LNCAP (cell line): ENCODE data around the gene NT5M.

Source experiments
- TF ChIP-seq, protein P1 (sequence below): fragments of 450-650 bp; IDR thresholded peaks from 2 replicates; pipeline ENCODE4 v1.5.1; 2017; ENCODE audit warnings: mild to moderate bottlenecking

Gene NT5M

DNA sequence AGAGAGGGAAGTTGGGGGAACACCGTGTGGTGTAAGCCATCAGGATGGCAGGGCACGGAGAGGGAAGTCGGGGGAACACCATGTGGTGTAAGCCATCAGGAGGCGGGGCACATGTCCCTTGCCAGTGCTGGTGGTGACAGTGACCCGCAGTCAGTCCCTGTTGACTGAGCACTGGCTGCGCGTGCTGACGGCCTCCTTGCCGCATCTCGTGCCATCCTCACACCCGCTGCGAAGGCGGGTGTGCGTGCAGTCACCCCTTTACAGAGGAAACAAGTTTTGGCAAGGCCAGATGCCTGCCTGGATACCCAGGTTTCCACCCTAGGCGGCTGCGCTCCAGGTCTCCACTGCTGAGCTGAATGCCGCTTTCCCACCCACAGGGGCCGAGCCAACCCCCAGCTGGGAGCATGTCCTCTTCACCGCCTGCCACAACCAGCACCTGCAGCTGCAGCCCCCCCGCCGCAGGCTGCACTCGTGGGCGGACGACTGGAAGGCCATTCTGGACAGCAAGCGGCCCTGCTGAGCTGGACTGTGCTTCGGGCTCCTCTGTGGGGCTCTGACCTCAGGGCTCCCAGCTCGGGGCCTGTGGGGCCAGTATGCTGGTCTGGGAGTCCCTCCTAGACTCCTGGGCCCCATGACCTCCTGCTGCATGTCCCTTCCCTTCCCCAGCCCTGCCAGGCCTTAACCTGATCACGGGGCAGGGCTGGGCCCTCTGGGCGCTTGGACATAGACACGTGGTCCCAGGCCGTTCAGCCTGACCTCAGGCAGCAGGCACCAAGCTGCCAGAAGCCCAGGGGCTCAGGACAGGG is 43.5 kb downstream of the NT5M start:
- TF ChIP-seq, protein P1, sequence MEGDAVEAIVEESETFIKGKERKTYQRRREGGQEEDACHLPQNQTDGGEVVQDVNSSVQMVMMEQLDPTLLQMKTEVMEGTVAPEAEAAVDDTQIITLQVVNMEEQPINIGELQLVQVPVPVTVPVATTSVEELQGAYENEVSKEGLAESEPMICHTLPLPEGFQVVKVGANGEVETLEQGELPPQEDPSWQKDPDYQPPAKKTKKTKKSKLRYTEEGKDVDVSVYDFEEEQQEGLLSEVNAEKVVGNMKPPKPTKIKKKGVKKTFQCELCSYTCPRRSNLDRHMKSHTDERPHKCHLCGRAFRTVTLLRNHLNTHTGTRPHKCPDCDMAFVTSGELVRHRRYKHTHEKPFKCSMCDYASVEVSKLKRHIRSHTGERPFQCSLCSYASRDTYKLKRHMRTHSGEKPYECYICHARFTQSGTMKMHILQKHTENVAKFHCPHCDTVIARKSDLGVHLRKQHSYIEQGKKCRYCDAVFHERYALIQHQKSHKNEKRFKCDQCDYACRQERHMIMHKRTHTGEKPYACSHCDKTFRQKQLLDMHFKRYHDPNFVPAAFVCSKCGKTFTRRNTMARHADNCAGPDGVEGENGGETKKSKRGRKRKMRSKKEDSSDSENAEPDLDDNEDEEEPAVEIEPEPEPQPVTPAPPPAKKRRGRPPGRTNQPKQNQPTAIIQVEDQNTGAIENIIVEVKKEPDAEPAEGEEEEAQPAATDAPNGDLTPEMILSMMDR, result no peak

DNA sequence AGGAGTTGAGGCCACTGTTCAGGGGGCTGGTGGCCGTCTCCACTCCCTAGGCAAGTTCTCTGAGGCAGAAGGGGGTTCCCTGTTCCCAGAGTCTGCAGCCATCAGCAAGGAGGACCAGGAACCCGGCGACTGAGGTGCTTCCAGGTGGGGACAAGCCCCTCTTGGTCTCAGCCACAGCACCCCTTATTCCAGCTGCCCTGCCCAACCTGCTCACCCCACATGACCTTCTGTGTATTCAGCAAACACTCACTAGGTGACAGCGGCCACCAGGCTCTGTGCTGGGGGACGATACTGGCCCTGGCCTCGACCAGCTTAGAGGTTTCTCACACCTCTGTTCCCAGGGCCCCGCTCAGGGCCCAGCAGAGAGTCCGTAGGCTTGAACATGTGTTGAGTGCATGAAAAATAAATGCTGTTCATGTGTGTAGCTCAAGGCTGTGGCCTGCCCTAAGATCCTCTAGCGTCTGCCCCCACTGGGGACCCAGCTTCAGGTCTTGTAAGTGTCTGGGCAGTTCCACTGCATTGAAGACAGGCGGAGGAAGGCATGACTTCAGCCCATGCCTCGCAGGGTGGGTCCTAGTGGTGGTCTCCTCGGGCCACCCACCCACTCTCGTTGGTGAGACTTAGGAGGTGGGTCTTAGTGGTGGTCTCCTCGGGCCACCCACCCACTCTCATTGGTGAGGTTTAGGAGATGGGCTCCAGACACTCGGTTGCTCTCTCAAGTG is 44.2 kb downstream of the NT5M start:
- TF ChIP-seq, protein P1, result no peak

DNA sequence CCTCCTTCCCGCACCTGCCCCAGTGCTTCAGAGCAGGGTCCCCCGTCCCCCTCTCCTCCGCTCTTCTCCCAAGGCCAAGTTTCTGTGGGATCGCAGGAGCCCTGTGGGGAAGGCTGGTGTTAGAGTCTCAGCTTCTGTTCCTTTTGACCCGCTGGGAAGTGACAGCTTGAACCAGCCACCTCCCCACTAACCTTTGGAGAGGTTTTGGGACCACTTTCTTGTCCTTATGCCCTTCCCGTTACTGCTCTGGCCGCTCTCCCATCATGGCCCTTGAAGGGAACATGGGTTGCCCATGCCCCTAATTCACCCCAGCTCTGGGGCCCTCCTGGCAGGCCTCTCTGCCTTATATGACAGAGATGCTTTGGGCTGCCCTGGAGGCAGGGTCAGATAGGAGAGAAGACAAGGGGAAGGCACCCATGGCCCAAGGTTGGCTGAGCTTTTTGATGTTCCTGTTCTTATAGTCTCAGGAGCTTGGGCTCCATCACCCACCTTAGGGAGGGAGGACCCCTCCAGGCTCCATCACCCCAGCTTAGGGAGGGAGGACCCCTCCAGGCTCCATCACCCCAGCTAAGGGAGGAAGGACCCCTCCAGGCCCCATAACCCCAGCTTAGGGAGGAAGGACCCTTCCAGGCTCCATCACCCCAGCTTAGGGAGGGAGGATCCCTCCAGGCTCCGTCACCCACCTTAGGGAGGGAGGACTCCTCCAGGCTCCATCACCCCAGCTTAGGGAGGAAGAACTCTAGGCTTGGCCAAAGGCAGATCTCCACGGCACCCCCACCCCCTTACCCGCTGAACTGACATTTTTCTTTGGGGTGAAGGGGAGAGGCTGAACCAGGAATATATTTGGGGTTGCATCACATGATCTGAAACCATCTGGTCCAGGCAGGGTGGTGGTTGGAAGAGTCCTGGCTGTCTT is 45.0 kb downstream of the NT5M start:
- TF ChIP-seq, protein P1, result no peak

DNA sequence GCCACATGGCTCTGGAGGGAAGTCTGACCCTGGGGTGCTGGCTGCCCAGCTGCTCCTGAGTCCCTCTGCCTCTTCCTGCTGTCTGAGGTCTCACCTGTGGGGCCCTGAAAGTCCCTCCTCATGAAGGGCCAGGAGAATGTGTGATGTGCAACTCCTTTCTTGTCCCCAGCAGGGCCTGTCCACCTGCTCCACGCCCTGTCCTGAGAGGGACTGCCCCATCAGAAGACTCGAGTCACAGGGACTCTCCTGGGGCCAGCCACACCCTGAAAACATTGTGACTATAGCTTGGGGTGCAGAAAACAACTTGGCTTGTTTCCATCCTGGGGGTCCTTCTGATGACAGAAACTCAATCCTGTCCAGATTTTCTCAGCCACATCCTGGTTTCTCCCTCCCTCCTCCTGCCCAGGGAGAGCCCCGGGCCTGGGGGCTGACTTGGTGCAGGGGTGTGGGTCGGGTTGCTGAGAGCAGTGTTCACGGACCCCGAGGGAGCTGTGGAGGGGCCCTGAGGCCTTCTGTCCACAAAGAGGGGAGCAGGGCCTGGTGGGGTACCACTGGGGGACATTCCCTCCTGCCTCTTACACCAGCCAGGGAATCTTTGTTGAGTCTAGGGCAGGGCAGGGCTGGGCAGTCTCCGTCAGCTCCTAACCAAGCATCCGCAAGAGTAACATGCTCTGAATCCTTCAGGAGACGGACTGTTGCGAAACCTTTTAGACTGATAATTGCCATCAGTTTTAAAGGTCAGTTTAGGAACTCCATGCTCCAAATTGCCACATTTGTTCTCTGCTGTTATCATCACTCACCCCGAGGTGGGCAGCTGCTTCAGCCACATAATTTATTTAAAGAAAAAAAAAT is 45.9 kb downstream of the NT5M start:
- TF ChIP-seq, protein P1, result no peak

DNA sequence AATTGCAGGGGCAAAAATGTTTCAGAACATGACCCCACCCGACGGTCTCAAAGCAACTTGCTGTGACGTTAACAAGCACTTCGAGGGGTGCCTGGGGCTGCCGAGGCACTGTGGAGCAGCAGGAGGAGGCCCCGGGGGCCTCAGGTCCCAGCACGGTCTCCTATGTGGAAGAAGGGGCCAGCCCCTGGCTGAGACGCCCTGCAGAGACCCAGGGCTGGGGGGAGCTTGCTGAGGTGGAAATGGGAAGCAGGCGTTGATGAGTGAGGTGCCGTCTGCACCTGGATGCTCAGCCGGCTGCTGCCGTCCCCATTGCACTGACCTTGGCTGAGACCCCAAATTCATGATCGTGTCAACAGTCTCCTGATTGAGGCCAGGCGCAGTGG is 46.5 kb downstream of the NT5M start:
- TF ChIP-seq, protein P1, result no peak

DNA sequence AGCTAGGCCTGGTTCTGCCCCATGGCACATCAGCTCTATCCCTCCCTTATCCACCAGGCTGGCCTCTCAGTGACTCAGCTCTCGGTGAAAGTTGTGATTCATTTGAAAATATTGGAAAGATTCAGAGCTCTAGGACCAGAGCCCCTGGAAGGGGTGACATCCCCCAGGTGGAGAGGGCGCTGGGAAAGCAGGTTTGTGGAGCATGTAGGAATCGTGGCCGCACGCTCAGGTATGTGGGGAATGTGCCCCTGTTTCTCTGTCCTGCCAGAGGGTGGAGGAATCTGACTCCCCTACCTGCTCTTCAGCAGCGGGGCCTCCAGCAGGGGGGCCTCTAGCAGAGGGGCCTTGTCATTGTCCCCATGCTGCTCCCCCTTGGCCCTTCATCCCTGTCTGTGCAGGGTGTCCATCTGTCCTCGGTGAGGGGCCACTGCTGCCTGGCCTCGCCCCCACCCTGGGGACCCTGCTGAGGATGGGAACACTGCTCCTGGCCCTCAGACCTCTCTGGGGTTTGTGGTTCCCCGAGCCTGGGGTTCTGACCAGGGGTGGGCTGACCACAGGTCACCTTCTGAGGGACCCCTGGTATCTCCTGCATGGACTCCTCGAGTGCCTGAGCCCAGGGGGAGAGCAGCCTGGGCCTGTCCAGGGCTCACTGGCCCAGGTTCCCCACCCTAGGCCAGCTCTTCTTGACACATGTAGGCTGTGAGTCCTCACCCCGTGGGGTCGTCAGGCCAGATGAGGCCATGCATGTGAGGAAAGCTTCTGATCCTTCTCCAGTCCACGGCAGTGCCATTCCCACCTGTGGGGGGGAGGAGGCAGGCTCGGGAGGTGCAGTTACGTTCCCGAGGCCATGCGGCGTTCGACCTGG is 47.5 kb downstream of the NT5M start:
- TF ChIP-seq, protein P1, result no peak
